GM23338 (cell line): ENCODE results near the gene MAP4. TPM values are rescaled to one million over a fixed set of nuclear protein-coding genes. Genes with fewer than 3 reads are reported as not detected.

ENCODE experiments used
- ATAC-seq: fragments of 200-7000 bp; cut with Tn5 transposase; 3 replicates; pipeline ENCODE4 v1.9.1; 2020
- DNase-seq: peaks from one replicate; pipeline ENCODE4 v3.0.0-alpha.2; 2015; ENCODE audit warnings: low spot score
- H2AFZ ChIP-seq: fragments of 200-600 bp; sonication (generic); 2 replicates; pipeline ENCODE4 v1.8.0; 2016; ENCODE audit warnings: antibody characterized with exemption, mild to moderate bottlenecking, moderate library complexity
- H3F3A ChIP-seq: fragments of 200-600 bp; sonication (generic); replicated peaks from 2 replicates; pipeline ENCODE4 v1.8.0; 2017; ENCODE audit warnings: antibody characterized with exemption, mixed run types, low read depth
- H3K27ac ChIP-seq: fragments of 200-600 bp; sonication (generic); 2 replicates; pipeline ENCODE4 v1.6.1; 2016; ENCODE audit warnings: low read depth
- H3K27me3 ChIP-seq: fragments of 200-600 bp; sonication (generic); 2 replicates; pipeline ENCODE4 v1.8.0; 2016; ENCODE audit warnings: mild to moderate bottlenecking, mixed run types, moderate library complexity; ENCODE audit not compliant: insufficient read depth
- H3K36me3 ChIP-seq: fragments of 200-600 bp; sonication (generic); 2 replicates; pipeline ENCODE4 v1.8.0; 2016; ENCODE audit warnings: mild to moderate bottlenecking; ENCODE audit not compliant: insufficient read depth
- H3K4me1 ChIP-seq: fragments of 200-600 bp; sonication (generic); 2 replicates; pipeline ENCODE4 v1.8.0; 2016; ENCODE audit warnings: mild to moderate bottlenecking, moderate library complexity; ENCODE audit not compliant: insufficient read depth
- H3K4me2 ChIP-seq: fragments of 200-600 bp; sonication (generic); 2 replicates; pipeline ENCODE4 v1.7.1; 2017; ENCODE audit warnings: mixed run types
- H3K4me3 ChIP-seq: fragments of 200-600 bp; sonication (generic); 2 replicates; pipeline ENCODE4 v1.6.1; 2016; ENCODE audit warnings: mixed run types
- H3K79me2 ChIP-seq: fragments of 200-600 bp; sonication (generic); replicated peaks from 2 replicates; pipeline ENCODE4 v1.8.0; 2017; ENCODE audit warnings: mild to moderate bottlenecking; ENCODE audit not compliant: insufficient read depth
- H3K9me2 ChIP-seq: fragments of 200-600 bp; sonication (generic); 2 replicates; pipeline ENCODE4 v1.8.0; 2017; ENCODE audit not compliant: insufficient read depth
- H4K20me1 ChIP-seq: fragments of 200-600 bp; sonication (generic); replicated peaks from 2 replicates; pipeline ENCODE4 v1.8.0; 2017; ENCODE audit warnings: mild to moderate bottlenecking; ENCODE audit not compliant: insufficient read depth
- H3K27ac Mint-ChIP-seq: 2 replicates; pipeline ENCODE4 v1.8.0; 2020; ENCODE audit warnings: inconsistent platforms, mild to moderate bottlenecking, moderate library complexity, mixed read lengths
- H3K27me3 Mint-ChIP-seq: 3 replicates; pipeline ENCODE4 v1.8.0; 2022; ENCODE audit warnings: low read depth, mild to moderate bottlenecking, moderate library complexity, mixed read lengths, inconsistent platforms; ENCODE audit not compliant: insufficient read depth, poor library complexity
- H3K36me3 Mint-ChIP-seq: 3 replicates; pipeline ENCODE4 v1.8.0; 2021; ENCODE audit warnings: low read depth, mild to moderate bottlenecking, inconsistent platforms, moderate library complexity, mixed read lengths
- H3K4me1 Mint-ChIP-seq: 3 replicates; pipeline ENCODE4 v1.8.0; 2020; ENCODE audit warnings: mild to moderate bottlenecking, inconsistent platforms, mixed read lengths
- H3K4me3 Mint-ChIP-seq: 3 replicates; pipeline ENCODE4 v1.8.0; 2021; ENCODE audit warnings: moderate library complexity, mild to moderate bottlenecking, inconsistent platforms, mixed read lengths
- H3K9me3 Mint-ChIP-seq: 3 replicates; pipeline ENCODE4 v1.8.0; 2020; ENCODE audit warnings: moderate library complexity, mild to moderate bottlenecking, inconsistent platforms, mixed read lengths
- CTCF ChIP-seq, 2 experiments: fragments of 200-600 bp in 1 of 2; sonication (generic) in 1 of 2; conservative IDR thresholded peaks; 2 replicates each; pipeline versions ENCODE4 v1.5.1 to v1.6.1; 2016 to 2017; ENCODE audit warnings: antibody characterized with exemption in 2 of 2, low read depth in 2 of 2, mild to moderate bottlenecking in 2 of 2, moderate library complexity in 1 of 2
- JUNB ChIP-seq: IDR thresholded peaks from one replicate; pipeline ENCODE4 v1.6.1; 2016; ENCODE audit warnings: antibody characterized with exemption; ENCODE audit not compliant: unreplicated experiment
- STAT1 ChIP-seq: IDR thresholded peaks from one replicate; pipeline ENCODE4 v1.6.1; 2016; ENCODE audit warnings: antibody characterized with exemption; ENCODE audit not compliant: unreplicated experiment
- ZNF114 ChIP-seq: fragments of 250-450 bp; sonication (Bioruptor Pico); IDR thresholded peaks from 2 replicates; pipeline ENCODE4 v1.5.0; 2020; ENCODE audit warnings: mild to moderate bottlenecking, moderate library complexity
- polyA plus RNA-seq: library from polyadenylated mRNA; unstranded; fragments of >200 nt; fragmentation: Nextera tagmentation; extraction: Ambion mirVana; gene quantifications from 2 replicates; pipeline ENCODE4 v1.2.1, GENCODE V29; 2016
- total RNA-seq: library from RNA; depleted of rRNA; stranded (reverse); fragments of >200 nt; shearing (Covaris generic); gene quantifications from 2 replicates; pipeline ENCODE4 v1.2.3, GENCODE V29; 2014
- TF ChIP-seq, protein P1 (sequence below): fragments of 250-450 bp; sonication (Bioruptor Pico); IDR thresholded peaks from 2 replicates; pipeline ENCODE4 v1.5.0; 2020; ENCODE audit warnings: mild to moderate bottlenecking, moderate library complexity

Gene MAP4
- total and polyA plus RNA-seq, 2 experiments from 2014 or later, result 103 to 113 TPM

DNA sequence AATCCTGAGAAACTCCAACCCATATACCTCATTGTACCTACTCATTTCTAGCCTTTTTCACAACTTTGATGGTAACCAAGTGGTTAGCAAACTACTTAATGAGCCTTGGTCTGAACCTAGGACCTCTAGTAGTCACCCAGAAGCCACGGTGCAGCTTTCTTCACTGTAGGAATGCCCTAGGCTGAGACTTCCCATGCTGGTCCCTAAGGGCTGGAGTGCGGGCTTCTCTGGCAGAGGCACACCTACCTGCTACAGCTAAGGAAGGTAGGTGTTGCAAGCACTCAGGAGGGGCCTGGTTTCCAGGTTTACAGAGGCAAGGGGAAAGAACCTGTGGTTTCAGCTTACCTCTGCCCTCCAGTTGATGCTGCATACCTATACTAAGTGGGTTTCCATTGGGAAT, 147.9 kb downstream of the MAP4 start:
- H3K4me3 ChIP-seq, result no peak overlapping the region
- no peak overlapping the region for H3K4me2 ChIP-seq
- DNase-seq (no peak), ATAC-seq (no peak)
- no peak overlapping the region for H2AFZ ChIP-seq
- no peak overlapping the region for H3K4me3 Mint-ChIP-seq
- H3K9me3 Mint-ChIP-seq, result no peaks in the 10 kb centered on the region
- no peaks in the 10 kb centered on the region for H3K9me2 ChIP-seq
- no peak overlapping the region for H3K27ac Mint-ChIP-seq
- no peaks in the 10 kb centered on the region for H3K4me1 ChIP-seq
- no peaks in the 10 kb centered on the region for H3K79me2 ChIP-seq
- H3K4me1 Mint-ChIP-seq, result no peaks in the 10 kb centered on the region
- no peak overlapping the region for H3K27ac ChIP-seq
- H3K36me3 Mint-ChIP-seq, result peaks cover 66% of the 10 kb centered on the region
- H4K20me1 ChIP-seq, result peaks cover 7% of the 10 kb centered on the region; the same call in 1 of the 2 replicates
- H3K27me3 Mint-ChIP-seq, result peaks cover 6% of the 10 kb centered on the region
- H3F3A ChIP-seq, result 0 out of 2 replicates have a peak, but pooled peaks cover 7% of the 10 kb centered on the region
- TF ChIP-seq JUNB (no peak), ZNF114 (CRISPR knock-in tag) (no peak), STAT1 (no peak), CTCF (conservative IDR thresholded peaks at IDR 0.05; ENCODE audit: low read depth in 2 of 2) (no peak)
- TF ChIP-seq, protein P1, sequence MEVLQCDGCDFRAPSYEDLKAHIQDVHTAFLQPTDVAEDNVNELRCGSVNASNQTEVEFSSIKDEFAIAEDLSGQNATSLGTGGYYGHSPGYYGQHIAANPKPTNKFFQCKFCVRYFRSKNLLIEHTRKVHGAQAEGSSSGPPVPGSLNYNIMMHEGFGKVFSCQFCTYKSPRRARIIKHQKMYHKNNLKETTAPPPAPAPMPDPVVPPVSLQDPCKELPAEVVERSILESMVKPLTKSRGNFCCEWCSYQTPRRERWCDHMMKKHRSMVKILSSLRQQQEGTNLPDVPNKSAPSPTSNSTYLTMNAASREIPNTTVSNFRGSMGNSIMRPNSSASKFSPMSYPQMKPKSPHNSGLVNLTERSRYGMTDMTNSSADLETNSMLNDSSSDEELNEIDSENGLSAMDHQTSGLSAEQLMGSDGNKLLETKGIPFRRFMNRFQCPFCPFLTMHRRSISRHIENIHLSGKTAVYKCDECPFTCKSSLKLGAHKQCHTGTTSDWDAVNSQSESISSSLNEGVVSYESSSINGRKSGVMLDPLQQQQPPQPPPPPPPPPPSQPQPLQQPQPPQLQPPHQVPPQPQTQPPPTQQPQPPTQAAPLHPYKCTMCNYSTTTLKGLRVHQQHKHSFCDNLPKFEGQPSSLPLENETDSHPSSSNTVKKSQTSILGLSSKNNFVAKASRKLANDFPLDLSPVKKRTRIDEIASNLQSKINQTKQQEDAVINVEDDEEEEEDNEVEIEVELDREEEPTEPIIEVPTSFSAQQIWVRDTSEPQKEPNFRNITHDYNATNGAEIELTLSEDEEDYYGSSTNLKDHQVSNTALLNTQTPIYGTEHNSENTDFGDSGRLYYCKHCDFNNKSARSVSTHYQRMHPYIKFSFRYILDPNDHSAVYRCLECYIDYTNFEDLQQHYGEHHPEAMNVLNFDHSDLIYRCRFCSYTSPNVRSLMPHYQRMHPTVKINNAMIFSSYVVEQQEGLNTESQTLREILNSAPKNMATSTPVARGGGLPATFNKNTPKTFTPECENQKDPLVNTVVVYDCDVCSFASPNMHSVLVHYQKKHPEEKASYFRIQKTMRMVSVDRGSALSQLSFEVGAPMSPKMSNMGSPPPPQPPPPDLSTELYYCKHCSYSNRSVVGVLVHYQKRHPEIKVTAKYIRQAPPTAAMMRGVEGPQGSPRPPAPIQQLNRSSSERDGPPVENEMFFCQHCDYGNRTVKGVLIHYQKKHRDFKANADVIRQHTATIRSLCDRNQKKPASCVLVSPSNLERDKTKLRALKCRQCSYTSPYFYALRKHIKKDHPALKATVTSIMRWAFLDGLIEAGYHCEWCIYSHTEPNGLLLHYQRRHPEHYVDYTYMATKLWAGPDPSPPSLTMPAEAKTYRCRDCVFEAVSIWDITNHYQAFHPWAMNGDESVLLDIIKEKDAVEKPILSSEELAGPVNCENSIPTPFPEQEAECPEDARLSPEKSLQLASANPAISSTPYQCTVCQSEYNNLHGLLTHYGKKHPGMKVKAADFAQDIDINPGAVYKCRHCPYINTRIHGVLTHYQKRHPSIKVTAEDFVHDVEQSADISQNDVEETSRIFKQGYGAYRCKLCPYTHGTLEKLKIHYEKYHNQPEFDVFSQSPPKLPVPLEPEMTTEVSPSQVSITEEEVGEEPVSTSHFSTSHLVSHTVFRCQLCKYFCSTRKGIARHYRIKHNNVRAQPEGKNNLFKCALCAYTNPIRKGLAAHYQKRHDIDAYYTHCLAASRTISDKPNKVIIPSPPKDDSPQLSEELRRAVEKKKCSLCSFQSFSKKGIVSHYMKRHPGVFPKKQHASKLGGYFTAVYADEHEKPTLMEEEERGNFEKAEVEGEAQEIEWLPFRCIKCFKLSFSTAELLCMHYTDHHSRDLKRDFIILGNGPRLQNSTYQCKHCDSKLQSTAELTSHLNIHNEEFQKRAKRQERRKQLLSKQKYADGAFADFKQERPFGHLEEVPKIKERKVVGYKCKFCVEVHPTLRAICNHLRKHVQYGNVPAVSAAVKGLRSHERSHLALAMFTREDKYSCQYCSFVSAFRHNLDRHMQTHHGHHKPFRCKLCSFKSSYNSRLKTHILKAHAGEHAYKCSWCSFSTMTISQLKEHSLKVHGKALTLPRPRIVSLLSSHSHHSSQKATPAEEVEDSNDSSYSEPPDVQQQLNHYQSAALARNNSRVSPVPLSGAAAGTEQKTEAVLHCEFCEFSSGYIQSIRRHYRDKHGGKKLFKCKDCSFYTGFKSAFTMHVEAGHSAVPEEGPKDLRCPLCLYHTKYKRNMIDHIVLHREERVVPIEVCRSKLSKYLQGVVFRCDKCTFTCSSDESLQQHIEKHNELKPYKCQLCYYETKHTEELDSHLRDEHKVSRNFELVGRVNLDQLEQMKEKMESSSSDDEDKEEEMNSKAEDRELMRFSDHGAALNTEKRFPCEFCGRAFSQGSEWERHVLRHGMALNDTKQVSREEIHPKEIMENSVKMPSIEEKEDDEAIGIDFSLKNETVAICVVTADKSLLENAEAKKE (CRISPR knock-in tag), result no peak
- no peaks in the 10 kb centered on the region for H3K27me3 ChIP-seq
- peaks cover 25% of the 10 kb centered on the region for H3K36me3 ChIP-seq
